Embryonic facial prominence (tissue), 1 donor: Measurements from ENCODE around the gene B3GAT1.

Experiments
- DNase-seq: peaks from one replicate; pipeline ENCODE4 v3.0.0-alpha.2; 2016; ENCODE audit errors: extremely low spot score

Gene B3GAT1

DNA sequence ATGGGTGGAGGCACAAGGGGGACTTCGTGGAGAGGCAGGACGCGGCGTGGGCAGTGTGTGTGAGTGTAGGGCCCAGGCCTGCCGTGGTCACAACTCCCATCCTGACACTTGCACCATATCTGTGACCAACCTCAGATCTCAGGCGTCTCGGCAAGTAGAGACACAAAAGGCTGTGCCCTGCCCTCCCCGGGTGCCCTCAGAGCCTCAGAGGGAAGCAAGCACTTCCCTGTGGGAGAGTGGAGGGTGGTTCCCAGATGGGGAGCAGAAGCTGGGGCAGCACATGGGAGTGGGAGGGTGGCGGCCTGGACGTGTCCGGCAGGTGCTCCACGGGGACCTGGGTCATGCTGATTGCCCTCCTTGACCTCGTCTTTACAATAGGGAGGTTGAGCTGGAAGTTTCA, 20.4 kb downstream of the B3GAT1 start:
- DNase-seq: no peak

DNA sequence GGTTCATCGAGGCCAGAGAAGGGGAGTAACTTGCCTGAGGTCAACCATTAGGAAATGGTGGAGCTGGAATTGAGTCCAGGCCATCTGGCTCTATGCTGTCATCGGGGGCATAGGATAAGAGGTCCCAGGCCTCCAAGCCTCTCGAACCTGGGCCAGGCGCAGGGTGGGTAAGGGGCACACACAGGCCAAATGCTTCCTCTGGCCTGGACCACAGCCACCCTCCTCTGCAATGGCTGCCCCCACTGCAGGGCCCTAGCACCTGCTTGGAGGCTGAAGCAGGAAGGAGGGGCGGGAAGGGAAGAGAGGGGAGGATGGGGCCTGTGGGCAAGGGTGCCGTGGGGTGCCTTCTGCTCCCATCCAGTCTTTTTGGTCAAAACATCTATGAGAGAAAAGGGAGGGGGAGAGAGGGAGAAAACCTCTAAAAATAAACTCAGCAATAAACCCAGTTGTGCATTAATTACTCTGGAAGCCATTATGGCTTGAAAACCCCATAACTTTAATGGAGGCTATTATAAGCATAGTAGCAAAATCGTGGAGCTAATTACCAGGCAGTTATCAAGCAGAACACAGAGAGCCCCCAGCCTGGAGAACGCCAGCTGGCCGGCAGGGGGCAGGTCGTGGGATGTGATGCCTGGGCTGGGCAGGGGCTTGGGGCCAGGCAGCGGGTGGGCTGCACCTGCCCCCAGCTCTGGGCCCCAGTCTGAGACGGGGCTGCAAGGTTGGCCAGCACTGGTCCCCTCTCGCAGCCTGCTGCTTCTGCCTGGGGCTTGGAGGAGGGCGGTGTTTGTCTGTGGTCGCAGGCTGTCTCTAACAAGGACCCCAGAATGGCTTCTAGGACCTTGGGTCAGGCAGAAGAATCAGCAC, 21.1 kb downstream of the B3GAT1 start:
- DNase-seq: no peak

DNA sequence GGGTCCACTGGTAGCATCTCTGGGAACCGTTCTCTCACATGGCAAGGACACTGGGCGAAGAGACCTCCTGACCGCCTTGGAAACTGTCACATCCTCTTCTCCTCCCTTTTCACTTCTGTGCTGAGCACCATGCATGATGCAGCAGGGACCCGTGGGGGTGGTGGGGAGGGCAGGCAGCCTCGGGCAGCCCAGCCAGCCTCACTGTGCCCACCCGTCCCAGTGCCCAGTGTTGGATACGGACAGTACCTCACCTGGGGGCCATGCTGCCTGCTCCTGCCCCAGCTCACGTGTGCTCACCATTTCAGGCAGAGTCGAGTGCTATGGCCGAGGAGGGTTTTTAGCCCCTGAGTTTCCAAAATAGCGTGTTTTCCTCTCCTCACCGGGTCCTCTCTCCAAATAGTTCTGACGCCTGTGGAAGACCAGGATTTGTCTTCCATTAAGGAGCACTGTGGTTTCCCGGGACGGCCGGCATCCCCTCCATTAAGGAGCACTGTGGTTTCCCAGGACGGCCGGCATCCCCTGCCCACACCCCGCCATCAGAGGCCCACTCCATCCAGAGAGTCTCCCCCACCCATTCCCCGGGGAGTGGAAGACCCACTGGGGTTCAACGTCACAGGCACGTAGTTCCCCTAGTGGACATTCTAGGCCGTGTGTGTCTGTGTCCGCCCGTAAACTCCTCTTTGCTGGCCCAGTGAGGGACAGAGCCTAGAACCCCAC, 22.4 kb downstream of the B3GAT1 start:
- DNase-seq: no peak

DNA sequence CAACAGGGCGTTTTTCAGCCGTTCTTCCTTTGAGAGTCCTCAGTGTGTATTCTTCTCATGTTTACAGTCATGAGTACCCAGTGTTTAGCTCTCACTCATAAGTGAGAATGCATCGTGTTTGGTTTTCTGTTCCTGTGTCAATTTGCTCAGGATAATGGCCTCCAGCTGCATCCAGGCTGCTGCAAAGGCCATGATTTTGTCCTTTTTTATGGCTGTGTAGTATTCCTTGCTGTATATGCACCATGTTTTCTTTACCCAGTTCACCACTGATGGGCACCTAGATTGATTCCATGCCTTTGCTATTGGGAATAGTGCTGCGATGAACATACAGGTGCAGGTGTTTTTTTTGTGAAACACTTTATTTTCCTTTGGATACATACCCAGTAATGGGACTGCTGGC, 23.5 kb downstream of the B3GAT1 start:
- DNase-seq: no peak

DNA sequence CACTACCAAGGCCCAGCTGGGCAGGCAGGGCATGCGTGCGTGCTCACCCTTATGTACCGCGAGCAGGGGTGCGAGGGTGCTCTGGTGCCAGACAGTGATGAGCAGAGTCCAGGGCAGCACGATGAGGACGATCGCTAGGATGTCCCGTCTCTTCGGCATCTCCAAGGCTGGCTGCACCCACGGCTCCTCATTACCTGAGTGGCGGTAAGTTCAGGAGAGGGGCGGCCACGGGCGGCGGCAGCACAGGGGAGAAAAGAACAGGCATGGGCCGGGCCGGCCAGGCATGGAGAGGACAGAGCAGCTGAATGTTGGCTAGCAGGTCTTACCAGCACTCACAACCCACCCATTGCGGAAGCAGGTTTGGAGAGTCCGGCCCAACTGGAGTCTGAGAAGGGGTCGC, 24.5 kb downstream of the B3GAT1 start:
- no peak for DNase-seq

DNA sequence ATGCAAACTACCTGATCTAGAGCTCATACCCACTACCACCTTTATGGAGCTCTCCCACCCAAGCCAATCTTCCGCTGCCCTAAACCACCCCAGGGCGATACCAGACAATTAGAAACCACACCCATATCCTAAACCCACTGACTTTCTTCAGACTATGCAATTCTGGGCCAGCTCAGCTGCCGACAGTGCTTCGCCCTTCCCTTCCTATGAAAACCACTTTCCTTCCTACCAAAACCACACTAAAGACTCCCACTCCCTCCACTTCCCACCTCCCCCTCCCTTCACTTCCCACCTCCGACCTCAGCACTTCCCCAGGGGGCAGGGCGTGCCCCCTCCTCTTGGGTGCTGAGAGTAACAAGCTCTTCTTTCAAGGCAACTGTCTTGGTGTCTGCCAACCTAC, 25.1 kb downstream of the B3GAT1 start:
- no peak for DNase-seq

DNA sequence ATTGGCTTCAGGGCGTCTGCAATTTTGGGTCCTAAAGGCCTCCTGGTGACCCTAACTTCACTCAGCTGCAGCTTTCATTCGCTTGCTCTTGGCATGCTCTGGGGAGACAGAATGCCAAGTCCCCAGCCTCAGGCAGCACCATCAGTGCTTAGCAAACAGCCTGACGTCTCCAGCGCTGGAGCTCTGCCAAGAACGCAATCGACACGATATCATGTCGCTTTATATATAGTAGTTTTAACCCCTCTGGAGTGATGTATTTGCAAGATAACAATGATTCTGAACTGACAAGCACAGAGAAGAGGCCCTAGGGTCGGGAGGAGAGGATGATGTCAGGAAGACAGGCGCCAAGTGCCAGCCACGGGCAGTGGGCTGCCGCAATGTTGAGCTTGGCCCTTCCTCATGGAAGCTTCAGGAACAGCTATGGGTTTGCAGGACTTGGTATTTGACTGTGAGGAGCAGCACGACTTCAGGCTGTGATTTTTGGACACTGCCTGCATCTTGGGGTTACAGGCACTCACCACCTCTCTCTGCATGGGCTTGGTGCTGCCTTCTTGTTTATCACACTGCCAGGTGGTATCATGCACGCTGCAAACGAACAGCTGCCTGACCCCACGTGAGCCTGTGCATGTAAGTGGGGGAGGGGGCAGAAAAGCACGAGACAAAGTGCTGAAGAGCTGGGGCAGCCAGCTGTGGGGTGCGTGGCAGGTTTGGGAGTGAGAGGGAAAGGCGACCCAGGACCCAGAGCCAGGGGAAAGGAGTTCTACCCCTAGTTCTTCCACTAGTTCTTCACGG, 26.1 kb downstream of the B3GAT1 start:
- DNase-seq: peak; percentile 13

DNA sequence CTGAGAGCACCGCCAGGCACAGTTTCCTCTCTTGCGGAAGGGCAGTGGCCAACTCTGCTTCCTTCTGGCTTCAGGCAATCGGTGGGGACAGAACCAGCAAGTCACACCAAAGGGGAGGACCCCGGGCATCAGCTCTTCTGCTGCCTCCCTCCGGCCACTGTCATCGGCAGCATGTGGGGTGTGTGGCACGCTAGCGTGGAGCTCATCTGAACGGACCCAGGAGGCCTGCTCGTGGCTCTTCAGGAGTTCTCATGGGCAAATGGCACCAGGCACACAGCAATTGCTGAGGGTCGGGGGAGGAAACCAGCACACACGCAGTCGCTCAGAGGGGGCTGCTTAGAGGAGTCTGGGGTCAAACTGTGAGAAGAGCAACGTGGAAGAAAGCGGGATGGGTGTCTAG, 26.9 kb downstream of the B3GAT1 start:
- no peak for DNase-seq

DNA sequence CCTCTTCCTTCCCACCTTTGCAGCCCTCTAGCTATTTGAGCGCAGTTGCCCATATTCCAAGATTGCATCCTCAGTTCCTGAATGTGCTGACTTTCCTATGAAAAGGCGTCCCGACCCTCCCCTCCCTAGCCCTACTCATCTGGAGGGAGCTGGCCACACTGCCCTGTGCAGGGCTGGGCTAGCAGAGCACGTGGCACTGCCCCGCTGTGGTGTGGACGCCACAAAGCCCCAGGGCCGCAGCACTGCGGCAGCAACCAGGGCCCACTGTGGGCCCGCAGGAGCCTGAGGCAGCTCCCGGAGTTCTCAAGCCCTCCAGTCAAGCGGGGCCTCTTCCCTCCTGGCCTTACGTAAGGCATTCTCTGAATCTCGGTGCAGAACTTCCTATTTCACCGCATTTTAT, 27.6 kb downstream of the B3GAT1 start:
- DNase-seq: no peak

DNA sequence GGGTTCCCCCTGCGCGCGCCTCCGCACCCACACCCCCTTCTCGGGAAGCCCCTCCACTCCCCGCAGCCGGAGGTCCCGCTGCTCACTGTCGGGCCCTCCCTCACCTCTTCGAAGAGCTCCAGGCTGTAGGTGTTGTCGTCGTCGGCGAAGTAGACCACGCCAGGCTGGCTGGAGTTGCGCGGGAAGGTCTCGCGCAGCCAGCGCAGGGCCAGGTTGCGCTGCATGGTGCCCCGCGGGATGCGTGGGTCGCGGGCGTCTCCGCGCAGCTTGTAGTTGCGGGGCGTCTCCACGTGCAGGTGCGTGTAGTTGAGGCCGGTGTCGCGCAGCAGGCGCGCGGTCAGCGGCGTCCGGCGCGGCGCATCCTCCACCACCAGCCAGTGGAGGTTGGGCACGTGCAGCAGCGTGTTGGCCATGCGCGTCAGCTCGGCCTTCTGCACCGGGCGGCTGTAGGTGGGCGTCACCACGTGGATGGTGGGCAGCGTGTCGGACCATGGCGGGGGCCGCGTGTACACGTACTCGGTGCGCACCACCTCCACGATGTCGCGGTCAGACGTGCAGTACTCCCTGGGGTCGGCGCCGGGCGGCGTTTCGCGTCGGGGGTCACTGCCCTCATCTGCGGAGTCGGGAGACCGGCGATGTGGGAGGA, 28.3 kb downstream of the B3GAT1 start:
- no peak for DNase-seq

DNA sequence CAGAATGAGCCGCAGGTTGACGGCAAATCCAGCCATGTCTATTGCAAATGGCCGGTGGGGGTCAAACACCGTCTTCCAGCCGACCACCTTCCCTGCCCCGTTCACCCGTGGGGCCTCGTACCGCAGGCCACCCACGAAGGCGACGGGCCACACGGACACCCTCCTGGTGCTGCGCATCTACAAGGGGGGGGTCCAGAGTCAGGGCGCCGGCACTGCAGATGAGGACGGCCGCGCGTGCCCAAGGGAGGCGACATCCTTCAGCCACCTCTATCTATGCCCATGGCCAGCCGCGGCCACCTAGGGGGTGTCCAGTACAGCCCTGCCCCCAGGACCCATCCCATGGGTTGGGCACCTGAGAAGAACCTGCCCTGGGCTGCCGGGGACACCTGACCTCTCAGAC, 29.2 kb downstream of the B3GAT1 start:
- DNase-seq: no peak

DNA sequence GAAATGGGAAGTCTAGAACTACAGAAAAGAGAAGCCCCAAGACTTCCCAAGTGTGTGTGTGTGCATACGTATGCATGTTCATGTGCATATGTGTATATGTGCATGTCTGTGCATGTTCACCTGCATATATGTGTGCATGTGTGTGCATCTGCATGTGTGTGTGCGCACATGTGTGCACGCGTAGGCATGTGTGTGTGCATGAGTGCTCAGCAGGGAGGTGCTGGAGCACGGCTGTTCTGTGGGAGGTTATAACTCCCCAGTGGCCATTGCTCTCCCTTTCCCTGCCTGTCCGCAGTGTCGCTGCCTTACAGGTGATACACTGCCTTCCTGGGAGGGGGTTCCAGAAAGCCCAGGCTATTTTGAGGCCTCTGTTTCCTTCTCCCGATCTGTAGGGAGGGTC, 29.8 kb downstream of the B3GAT1 start:
- DNase-seq: no peak

DNA sequence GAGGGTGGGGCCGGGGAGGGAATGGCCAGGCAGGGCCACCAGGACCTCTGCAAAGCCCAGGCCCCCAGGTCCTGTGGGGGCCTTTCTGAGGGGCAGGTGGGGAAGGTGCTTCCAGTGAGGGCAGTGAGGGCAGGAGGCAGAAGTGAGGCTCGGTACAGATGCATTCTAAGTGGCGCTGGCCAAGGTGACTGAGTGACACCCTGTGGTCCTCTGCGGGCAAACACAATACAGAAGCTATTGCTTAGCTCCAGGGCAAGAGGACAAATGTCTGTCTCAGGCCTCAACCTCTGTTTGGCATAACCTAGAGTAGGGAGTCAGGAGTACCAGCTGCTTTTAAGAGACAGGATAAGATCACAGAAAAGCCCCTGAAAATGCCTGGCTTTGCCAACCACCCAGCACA, 31.3 kb downstream of the B3GAT1 start:
- no peak for DNase-seq

DNA sequence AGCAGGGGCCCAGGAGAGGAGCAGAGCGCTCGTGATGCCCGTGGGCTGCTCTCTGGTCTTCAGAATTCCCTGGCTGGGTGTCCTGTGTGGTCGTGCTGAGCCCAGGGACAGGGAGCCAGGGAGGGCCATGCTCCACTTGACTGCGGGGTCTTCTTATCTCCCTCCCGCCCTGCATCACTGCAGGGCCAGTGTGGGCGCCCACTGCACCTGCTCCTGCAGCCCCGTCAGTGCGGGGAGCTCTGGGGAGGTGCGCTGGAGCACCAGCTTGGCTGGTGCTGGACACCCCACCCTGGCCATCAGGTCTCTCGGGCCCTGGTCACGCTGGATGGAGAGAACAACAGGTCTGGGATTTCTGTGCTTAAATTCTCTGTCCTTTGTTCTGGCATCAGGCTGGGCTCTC, 31.8 kb downstream of the B3GAT1 start:
- no peak for DNase-seq

DNA sequence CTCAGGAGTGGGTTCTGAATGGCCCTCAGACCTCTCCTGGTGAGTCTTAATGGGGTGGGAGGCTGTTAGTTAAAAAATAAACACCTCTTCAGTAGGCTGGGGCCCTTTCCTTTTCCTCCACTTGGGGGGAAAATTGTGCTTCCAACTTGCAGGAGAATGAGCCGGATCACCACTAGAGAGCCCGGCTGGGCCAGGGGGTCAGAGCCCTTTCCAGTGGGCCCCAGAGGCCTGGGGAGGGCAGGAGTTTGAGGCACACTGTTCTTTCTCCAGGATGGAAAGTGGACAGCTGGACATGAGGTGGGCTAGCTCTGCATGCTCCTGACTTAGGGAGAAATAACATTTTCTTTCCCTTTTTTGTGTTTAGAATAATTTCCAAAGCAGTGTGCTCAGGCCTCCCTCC, 32.8 kb downstream of the B3GAT1 start:
- no peak for DNase-seq

DNA sequence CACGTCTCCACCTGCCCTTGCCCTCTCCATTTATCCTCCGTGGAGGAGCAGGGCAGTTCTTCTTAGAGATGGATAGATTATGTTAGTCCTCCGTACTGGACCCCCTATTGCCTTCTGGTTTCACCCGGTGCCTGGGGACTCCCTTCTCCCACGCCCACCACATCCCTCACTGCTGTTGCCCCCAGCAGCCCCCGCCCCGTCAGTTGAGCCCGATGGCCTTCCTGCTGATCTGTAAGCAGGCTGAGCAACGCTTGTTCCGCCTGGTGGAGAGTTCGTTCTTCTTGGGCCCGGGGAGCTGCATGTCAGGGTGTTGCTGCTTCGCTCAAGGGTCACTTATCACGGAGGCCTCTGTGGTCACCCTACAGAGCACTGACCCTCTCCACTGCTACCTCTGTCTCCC, 34.2 kb downstream of the B3GAT1 start:
- no peak for DNase-seq

DNA sequence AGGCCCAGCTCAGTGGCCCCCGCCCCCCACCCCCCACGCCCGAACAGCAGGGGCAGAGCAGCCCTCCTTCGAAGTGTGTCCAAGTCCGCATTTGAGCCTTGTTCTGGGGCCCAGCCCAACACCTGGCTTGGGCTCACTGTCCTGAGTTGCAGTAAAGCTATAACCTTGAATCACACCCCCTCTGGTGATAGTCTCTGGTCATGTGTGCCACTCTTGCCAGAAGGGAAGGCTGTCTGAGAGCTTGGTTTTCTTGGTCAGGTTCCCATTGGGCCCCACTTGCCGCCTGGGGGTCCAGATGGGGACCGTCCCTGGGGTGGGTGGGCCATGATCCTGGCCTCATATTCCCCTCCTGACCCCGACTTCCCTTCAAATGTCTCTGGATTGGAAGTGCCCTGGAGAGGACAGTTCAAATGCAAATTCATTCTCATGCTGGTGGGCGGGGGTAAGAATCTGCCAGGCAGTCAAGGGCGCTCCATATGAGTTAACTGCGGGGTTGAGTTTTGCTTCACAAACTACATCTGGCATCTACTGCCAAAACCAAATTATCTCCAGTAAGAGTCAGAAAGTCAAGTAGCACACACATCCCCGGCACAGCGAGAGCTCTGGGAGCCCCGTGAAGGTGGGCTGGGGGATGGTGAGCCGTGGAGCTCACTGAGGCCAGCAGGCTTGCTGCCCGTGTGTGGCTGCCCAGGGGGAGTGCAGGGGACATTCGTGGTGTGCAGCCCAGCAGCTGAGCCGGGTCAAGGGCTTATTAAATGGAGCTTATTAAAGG, 35.7 kb downstream of the B3GAT1 start:
- no peak for DNase-seq

DNA sequence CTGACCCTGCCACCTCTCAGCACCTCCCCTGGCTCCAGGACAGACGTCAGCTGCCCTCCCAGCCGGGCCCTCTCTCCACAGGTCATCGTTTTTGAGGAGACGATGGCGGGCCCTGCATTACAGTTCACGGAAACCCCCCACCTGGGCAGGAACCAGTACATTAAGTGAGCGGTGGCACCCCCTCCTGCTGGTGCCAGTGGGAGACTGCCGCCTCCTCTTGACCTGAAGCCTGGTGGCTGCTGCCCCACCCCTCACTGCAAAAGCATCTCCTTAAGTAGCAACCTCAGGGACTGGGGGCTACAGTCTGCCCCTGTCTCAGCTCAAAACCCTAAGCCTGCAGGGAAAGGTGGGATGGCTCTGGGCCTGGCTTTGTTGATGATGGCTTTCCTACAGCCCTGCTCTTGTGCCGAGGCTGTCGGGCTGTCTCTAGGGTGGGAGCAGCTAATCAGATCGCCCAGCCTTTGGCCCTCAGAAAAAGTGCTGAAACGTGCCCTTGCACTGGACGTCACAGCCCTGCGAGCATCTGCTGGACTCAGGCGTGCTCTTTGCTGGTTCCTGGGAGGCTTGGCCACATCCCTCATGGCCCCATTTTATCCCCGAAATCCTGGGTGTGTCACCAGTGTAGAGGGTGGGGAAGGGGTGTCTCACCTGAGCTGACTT, 37.0 kb downstream of the B3GAT1 start:
- no peak for DNase-seq

DNA sequence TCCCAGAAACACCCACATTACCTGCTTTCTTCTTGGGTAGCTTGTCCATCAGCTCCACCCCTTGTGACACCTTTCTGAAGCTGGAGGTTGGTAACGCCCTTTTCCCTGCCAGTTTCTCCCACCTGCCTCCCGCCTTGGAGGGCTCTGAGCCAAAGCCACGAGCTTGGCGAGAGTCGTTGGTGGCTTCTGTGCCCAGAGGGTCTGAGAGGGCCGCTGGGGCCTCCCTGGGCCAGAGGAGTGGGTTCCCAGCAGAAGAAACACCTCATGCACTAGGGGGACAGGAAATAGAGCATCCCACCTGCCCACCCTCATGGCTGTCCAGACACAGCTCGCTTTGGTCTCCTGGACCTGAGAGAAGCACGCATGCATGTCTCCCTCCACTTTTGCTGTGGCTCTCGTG, 37.9 kb downstream of the B3GAT1 start:
- no peak for DNase-seq

DNA sequence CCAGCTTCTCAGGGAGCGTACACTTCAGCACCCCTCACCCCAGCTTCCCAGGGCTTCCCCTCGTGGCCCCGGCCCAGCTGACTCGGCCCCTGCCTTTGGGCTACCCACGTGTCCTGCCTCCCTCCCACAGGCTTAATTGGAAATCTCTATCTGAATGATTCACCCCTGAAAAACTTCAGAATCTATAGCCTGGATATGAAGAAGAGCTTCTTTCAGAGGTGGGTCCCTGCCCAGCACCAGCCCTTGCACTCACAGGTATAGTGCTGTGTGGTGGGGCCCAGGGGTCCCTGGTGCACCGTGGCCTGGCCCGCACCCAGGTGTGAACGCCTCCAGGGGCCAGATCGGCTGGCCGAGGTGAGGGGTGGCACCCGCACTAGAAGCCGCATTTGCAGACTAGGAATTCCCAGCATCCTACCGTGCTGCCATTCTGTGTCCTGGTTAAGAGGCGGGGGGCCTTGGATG, 38.4 kb downstream of the B3GAT1 start:
- no peak for DNase-seq

DNA sequence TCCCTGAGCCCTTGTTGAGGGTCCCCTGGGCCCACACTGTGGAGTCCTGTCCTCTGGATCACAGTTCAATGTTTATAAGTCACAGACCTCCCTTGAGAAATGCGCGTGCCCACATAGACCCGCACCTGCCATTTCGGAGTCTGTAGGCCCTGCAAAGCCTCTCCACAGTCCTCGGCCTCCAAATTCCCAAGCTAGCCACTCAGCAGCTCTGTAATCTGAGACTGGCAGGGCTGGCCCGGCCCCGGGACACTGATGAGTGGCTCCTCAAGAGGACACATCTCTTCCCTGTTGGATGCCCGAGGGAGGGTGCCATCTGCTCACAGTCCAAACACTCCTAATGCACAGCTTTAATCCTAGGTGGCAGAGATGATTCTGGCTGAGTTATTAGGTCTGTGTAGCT, 39.1 kb downstream of the B3GAT1 start:
- no peak for DNase-seq
